CD4-positive, CD25-positive, alpha-beta regulatory T cell (primary cell): Measurements from ENCODE around the gene ZHX3. TPM values are rescaled to one million over a fixed set of nuclear protein-coding genes. Genes with fewer than 3 reads are reported as not detected.
A peak's percentile ranks its signal among the peaks of the same experiment; 100 is the strongest.

ENCODE experiments used
- ATAC-seq, 2 donors: fragments of 150-1000 bp; cut with Tn5 transposase; one replicate each; pipeline ENCODE4 v1.10.0; 2021; ENCODE audit warnings: low read depth in 2 of 2, moderate number of reproducible peaks in 2 of 2, moderate library complexity in 1 of 2
- DNase-seq, 3 donors: peaks; one replicate each; pipeline versions ENCODE4 v3.0.0 to v3.0.0-alpha.2; 2012 to 2022; ENCODE audit warnings: mixed read lengths in 1 of 3
- H3K27ac ChIP-seq: one replicate; pipeline ENCODE4 v1.7.0; 2013; ENCODE audit warnings: mild to moderate bottlenecking, low read length; ENCODE audit not compliant: insufficient read depth, poor library complexity, severe bottlenecking
- H3K27me3 ChIP-seq: one replicate; pipeline ENCODE4 v1.7.0; 2013; ENCODE audit warnings: low read length; ENCODE audit not compliant: control insufficient read depth, insufficient read depth
- H3K36me3 ChIP-seq: one replicate; pipeline ENCODE4 v1.7.0; 2013; ENCODE audit warnings: mild to moderate bottlenecking, low read length, moderate library complexity; ENCODE audit not compliant: control insufficient read depth, insufficient read depth
- H3K4me1 ChIP-seq: 2 replicates; pipeline ENCODE4 v1.7.0; 2013; ENCODE audit warnings: mild to moderate bottlenecking, low read length; ENCODE audit not compliant: insufficient read depth, control insufficient read depth, poor library complexity, severe bottlenecking
- H3K4me3 ChIP-seq: one replicate; pipeline ENCODE4 v1.7.0; 2013; ENCODE audit warnings: low read depth, mild to moderate bottlenecking, low read length, moderate library complexity
- H3K9me3 ChIP-seq, 2 experiments: 1 replicate in 1 of 2; 2 replicates in 1 of 2; pipeline ENCODE4 v1.7.0; 2013; ENCODE audit warnings: low read length in 2 of 2, mild to moderate bottlenecking in 1 of 2, moderate library complexity in 1 of 2; ENCODE audit not compliant: control insufficient read depth in 2 of 2
- H3K27ac Mint-ChIP-seq, 3 donors: one replicate each; pipeline ENCODE4 v1.8.0; 2020 to 2022; ENCODE audit warnings: mild to moderate bottlenecking in 3 of 3, mixed read lengths in 3 of 3, moderate library complexity in 2 of 3
- H3K27me3 Mint-ChIP-seq: one replicate; pipeline ENCODE4 v1.8.0; 2022; ENCODE audit warnings: mild to moderate bottlenecking, mixed read lengths
- H3K36me3 Mint-ChIP-seq: one replicate; pipeline ENCODE4 v1.8.0; 2020; ENCODE audit warnings: mixed read lengths
- H3K4me1 Mint-ChIP-seq, 4 donors: one replicate each; pipeline ENCODE4 v1.8.0; 2020 to 2022; ENCODE audit warnings: mixed read lengths in 4 of 4, mild to moderate bottlenecking in 1 of 4
- H3K4me3 Mint-ChIP-seq, 4 donors: one replicate each; pipeline ENCODE4 v1.8.0; 2020 to 2022; ENCODE audit warnings: mild to moderate bottlenecking in 4 of 4, mixed read lengths in 4 of 4, moderate library complexity in 3 of 4
- H3K9me3 Mint-ChIP-seq, 7 donors: one replicate each; pipeline ENCODE4 v1.8.0; 2020 to 2022; ENCODE audit warnings: mixed read lengths in 7 of 7, mild to moderate bottlenecking in 3 of 7, moderate library complexity in 2 of 7
- polyA plus RNA-seq, 4 donors: library from polyadenylated mRNA; unstranded; fragments of 300-500 nt; fragmentation: Illumina TruSeq; gene quantifications; one replicate each; pipeline ENCODE4 v1.2.3, GENCODE V29; 2021
- total RNA-seq: library from RNA; stranded (reverse); gene quantifications from one replicate; pipeline ENCODE4 v1.2.3, GENCODE V29; 2022

Gene ZHX3
- total and polyA plus RNA-seq, 5 donors from 2014 or later: 0.42 to 8.8 (median 2.9) TPM

DNA sequence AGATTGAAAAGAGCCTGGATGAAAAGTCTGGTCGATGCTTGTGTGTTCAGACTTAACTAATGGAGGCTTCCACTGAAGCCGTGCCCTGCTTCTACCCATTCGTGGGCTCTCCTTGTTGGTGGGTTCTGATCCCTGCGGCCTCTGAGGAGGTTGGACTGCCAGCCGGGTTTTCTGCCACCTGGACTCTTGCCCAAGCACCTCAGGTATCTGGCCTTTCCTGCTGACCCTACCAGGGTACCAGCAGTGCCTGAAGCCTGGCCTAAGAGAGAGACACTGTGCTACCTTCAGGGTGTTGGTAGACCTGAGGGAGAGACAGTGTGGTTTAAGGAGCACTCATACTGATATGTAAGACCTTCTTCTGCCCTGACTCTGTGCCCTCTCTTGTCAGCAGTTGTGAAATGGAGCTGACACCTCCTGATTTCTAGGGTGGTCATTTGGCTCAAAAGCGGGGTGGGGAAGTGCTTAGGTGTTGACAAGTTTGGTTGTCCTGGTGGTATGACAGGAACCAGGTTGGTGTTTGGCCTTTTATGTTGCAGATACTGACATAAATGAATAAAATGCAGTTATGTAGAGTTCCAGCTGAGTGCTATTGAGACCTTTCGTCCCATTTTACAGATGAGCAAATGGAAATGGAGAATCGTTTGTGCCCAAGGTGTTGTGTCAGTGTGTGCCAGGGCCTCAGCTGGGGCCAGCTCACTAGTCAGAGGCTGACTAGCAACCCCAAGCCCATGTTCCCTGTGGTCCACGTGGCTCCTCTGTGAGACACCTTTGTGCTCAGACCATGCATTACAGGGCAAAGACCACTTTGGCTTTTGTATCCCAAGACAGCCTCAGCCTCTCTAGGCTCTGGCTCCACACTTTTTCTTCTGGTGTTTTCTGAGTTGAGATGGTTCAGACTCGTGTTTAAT is 177.1 kb downstream of the ZHX3 start:
- Mint-ChIP-seq H3K9me3 (no peaks in the 10 kb centered on the region), H3K4me1 (peaks cover 29 to 73% (median 64%) of the 10 kb centered on the region in 4 donors), H3K4me3 (peak overlapping the region; percentile 95 to 97 (median 96)), H3K36me3 (peaks cover 11% of the 10 kb centered on the region), H3K27me3 (peaks cover 6% of the 10 kb centered on the region), H3K27ac (peak overlapping the region; percentile 92 to 100 (median 94))
- Histone ChIP-seq H3K9me3 (no peaks in the 10 kb centered on the region), H3K4me3 (peak overlapping the region; percentile 89), H3K27me3 (no peaks in the 10 kb centered on the region), H3K27ac (peak overlapping the region; percentile 87), H3K4me1 (peaks cover 89% of the 10 kb centered on the region), H3K36me3 (peaks cover 7% of the 10 kb centered on the region)
- ATAC-seq (no peak), DNase-seq (no peak)

- Mint-ChIP-seq H3K9me3 (no peaks in the 10 kb centered on the region), H3K4me3 (peak overlapping the region; percentile 95 to 97 (median 96)), H3K4me1 (peaks cover 34 to 73% (median 63%) of the 10 kb centered on the region in 4 donors), H3K27ac (peak overlapping the region; percentile 92 to 100 (median 94)), H3K27me3 (peaks cover 6% of the 10 kb centered on the region), H3K36me3 (peaks cover 7% of the 10 kb centered on the region)
- Histone ChIP-seq H3K4me1 (peaks cover 89% of the 10 kb centered on the region), H3K27ac (peak overlapping the region; percentile 87), H3K27me3 (no peaks in the 10 kb centered on the region), H3K36me3 (peaks cover 5% of the 10 kb centered on the region), H3K4me3 (peak overlapping the region; percentile 89), H3K9me3 (no peaks in the 10 kb centered on the region)
- ATAC-seq (no peak), DNase-seq (peak in 1 of 3 donors; percentile 89)
Measured at GRCh38 chr20:41139227-41140093, 178.1 kb downstream of the ZHX3 start.

GRCh38 chr20:41138475-41139226 is 178.9 kb downstream of the ZHX3 start:
- Mint-ChIP-seq H3K4me3 (peak overlapping the region; percentile 95 to 97 (median 96)), H3K36me3 (peaks cover 5% of the 10 kb centered on the region), H3K9me3 (no peaks in the 10 kb centered on the region), H3K27me3 (peaks cover 6% of the 10 kb centered on the region), H3K4me1 (peaks cover 39 to 73% (median 60%) of the 10 kb centered on the region in 4 donors), H3K27ac (peak overlapping the region; percentile 92 to 100 (median 94))
- no peaks in the 10 kb centered on the region for H3K9me3 ChIP-seq
- ATAC-seq: peak in 1 of 2 donors; percentile 8
- H3K27me3 ChIP-seq: no peaks in the 10 kb centered on the region
- peak overlapping the region; percentile 87 for H3K27ac ChIP-seq
- peak overlapping the region; percentile 89 for H3K4me3 ChIP-seq
- no peaks in the 10 kb centered on the region for H3K36me3 ChIP-seq
- H3K4me1 ChIP-seq: peaks cover 89% of the 10 kb centered on the region
- DNase-seq: peak; percentile 13 to 81 (median 40)

DNA sequence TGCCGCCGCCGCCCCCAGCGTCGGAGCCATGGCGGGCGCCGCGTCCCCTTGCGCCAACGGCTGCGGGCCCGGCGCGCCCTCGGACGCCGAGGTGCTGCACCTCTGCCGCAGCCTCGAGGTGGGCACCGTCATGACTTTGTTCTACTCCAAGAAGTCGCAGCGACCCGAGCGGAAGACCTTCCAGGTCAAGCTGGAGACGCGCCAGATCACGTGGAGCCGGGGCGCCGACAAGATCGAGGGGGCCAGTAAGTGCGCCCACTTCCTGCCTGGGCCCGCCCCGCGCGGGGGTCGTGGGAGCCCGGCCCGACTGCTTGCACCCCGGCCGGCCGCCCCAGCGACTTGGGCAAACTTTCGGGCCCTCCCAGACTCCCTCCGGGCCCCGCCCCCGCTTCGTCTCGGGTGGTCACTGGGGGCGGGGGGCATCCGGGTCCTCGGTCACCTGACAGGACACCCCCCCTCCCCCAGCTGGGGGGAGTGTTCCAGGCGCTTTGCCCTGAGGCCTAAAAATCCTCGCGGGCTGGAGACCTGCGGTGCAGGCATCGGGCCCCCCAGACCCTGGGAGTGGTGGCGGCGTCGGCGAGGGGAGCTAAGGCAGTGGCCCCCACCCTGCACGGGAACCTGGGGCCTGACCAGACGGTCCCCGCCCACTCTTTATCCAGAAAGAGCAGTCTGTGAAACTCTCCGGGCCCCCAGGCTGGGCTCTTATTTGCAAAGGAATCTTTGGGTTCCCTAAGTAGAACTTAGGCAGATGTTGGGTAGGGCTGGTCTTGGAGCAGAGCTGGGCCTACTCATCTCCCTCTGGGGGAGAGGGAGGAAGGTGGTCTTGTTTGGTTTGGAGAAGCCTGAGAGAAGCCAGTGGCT is 179.7 kb downstream of the ZHX3 start:
- Histone ChIP-seq H3K27me3 (no peaks in the 10 kb centered on the region), H3K9me3 (no peaks in the 10 kb centered on the region), H3K36me3 (no peaks in the 10 kb centered on the region), H3K27ac (peak overlapping the region; percentile 87), H3K4me3 (peak overlapping the region; percentile 89), H3K4me1 (peaks cover 81% of the 10 kb centered on the region)
- ATAC-seq: peak in 1 of 2 donors; percentile 2
- Mint-ChIP-seq H3K4me3 (peak overlapping the region; percentile 95 to 97 (median 96)), H3K27ac (peak overlapping the region; percentile 92 to 100 (median 94)), H3K9me3 (no peaks in the 10 kb centered on the region), H3K4me1 (peaks cover 37 to 72% (median 55%) of the 10 kb centered on the region in 4 donors), H3K36me3 (peaks cover 5% of the 10 kb centered on the region), H3K27me3 (peaks cover 6% of the 10 kb centered on the region)
- peak; percentile 67 to 85 (median 69) for DNase-seq

- Histone ChIP-seq H3K4me1 (peaks cover 72% of the 10 kb centered on the region), H3K4me3 (peak within 1 kb of the TSS; percentile 89), H3K36me3 (no peaks in the 10 kb centered on the region), H3K27me3 (no peaks in the 10 kb centered on the region), H3K27ac (peak within 1 kb of the TSS; percentile 87), H3K9me3 (no peaks in the 10 kb centered on the region)
- peaks cover 6% of the 10 kb centered on the region for H3K27me3 Mint-ChIP-seq
- peak; percentile 82 to 89 (median 83) for DNase-seq
- peak within 1 kb of the TSS; percentile 95 to 97 (median 96) for H3K4me3 Mint-ChIP-seq
- H3K36me3 Mint-ChIP-seq: peaks cover 5% of the 10 kb centered on the region
- H3K4me1 Mint-ChIP-seq: peaks cover 30 to 65% (median 50%) of the 10 kb centered on the region in 4 donors
- H3K9me3 Mint-ChIP-seq: no peaks in the 10 kb centered on the region
- peak within 1 kb of the TSS; percentile 93 to 100 (median 94) for H3K27ac Mint-ChIP-seq
- ATAC-seq: peak; percentile 71 to 72
Measured at GRCh38 chr20:41136680-41137613, 180.6 kb downstream of the ZHX3 start, which contains the start of gene PLCG1. PLCG1 (plus strand) TSS chr20:41137543; CDS start chr20:41137642, 99 bp downstream.
